Stimulated activated CD4-positive, alpha-beta T cell treated with anti-CD3 and anti-CD28 coated beads, Interleukin-4, amount 100 ng/mL, for 4 hours (primary cell): Measurements from ENCODE around the gene CCDC74A.
"Not testable (repeated sequence)": the region's sequence is repeated elsewhere in the genome, so short reads cannot be mapped to it uniquely, and the experiment has no call there.

Source experiments
- DNase-seq, 2 experiments: peaks; one replicate each; pipeline ENCODE4 v3.0.0-alpha.2; 2020

Gene CCDC74A

GRCh38 chr2:131527131-131528001, at the start of gene CCDC74A:
Gene CCDC74A (plus strand): TSS chr2:131527888. CDS start chr2:131527971, 83 bp downstream.
- peak; percentile 76 to 77 for DNase-seq

- not testable (repeated sequence) for DNase-seq
Observed at GRCh38 chr2:131478074-131478849, 49.4 kb upstream of the CCDC74A start.

- DNase-seq: not testable (repeated sequence)
Observed at GRCh38 chr2:131478850-131479461, 48.7 kb upstream of the CCDC74A start.

- not testable (repeated sequence) for DNase-seq
Observed at GRCh38 chr2:131480351-131480750, 47.3 kb upstream of the CCDC74A start.

- not testable (repeated sequence) for DNase-seq
Observed at GRCh38 chr2:131482506-131483155, 45.1 kb upstream of the CCDC74A start.

- DNase-seq: not testable (repeated sequence)
Observed at GRCh38 chr2:131483981-131484820, 43.5 kb upstream of the CCDC74A start.

GRCh38 chr2:131484906-131485460, 42.7 kb upstream of the CCDC74A start:
- not testable (repeated sequence) for DNase-seq

- DNase-seq: not testable (repeated sequence)
Observed at GRCh38 chr2:131486201-131486902, 41.3 kb upstream of the CCDC74A start.

GRCh38 chr2:131488306-131489205, 39.1 kb upstream of the CCDC74A start:
- no peak for DNase-seq

GRCh38 chr2:131490616-131491468, 36.8 kb upstream of the CCDC74A start:
- peak in 1 of 2 experiments; percentile 10 for DNase-seq

GRCh38 chr2:131491469-131491836, 36.2 kb upstream of the CCDC74A start:
- DNase-seq: not testable (repeated sequence)

- DNase-seq: not testable (repeated sequence)
Observed at GRCh38 chr2:131492015-131492417, 35.7 kb upstream of the CCDC74A start, which contains the start of gene MZT2A. Gene MZT2A (minus strand): TSS chr2:131492397. CDS start chr2:131492376, 21 bp downstream.

GRCh38 chr2:131492418-131493198, 35.1 kb upstream of the CCDC74A start:
- peak; percentile 90 to 91 for DNase-seq

GRCh38 chr2:131493199-131493968, 34.3 kb upstream of the CCDC74A start:
- no peak for DNase-seq

GRCh38 chr2:131495506-131495905, 32.2 kb upstream of the CCDC74A start:
- not testable (repeated sequence) for DNase-seq

- not testable (repeated sequence) for DNase-seq
Observed at GRCh38 chr2:131498321-131498973, 29.2 kb upstream of the CCDC74A start.
